GM19035 (cell line): ENCODE data around the gene SLC15A3.
"Not testable (repeated sequence)": the region's sequence is repeated elsewhere in the genome, so short reads cannot be mapped to it uniquely, and the experiment has no call there.

Experiments used
- ATAC-seq: cut with Tn5 transposase; IDR thresholded peaks from one replicate; pipeline ENCODE4 v1.9.1; 2021; ENCODE audit not compliant: unreplicated experiment

SLC15A3 gene

GRCh38 chr11:60915248-60915914 is 36.6 kb downstream of the SLC15A3 start:
- peak; percentile 40 for ATAC-seq

- ATAC-seq: peak; percentile 4
Observed at GRCh38 chr11:60914633-60915247, 37.2 kb downstream of the SLC15A3 start.

GRCh38 chr11:60913793-60914632 is 38.0 kb downstream of the SLC15A3 start, which contains the start of gene TMEM109:
TMEM109 (plus strand) TSS chr11:60914158; CDS start chr11:60919694, 5,536 bp downstream.
- peak; percentile 50 for ATAC-seq

- no peak for ATAC-seq
Observed at GRCh38 chr11:60912851-60913528, 39.0 kb downstream of the SLC15A3 start.

GRCh38 chr11:60912223-60912850 is 39.6 kb downstream of the SLC15A3 start:
- ATAC-seq: no peak

- no peak for ATAC-seq
Observed at GRCh38 chr11:60910711-60911380, 41.1 kb downstream of the SLC15A3 start.

- ATAC-seq: peak; percentile 35
Observed at GRCh38 chr11:60910281-60910687, 41.7 kb downstream of the SLC15A3 start.

GRCh38 chr11:60909680-60910280 is 42.2 kb downstream of the SLC15A3 start:
- ATAC-seq: not testable (repeated sequence)

- no peak for ATAC-seq
Observed at GRCh38 chr11:60908803-60909202, 43.2 kb downstream of the SLC15A3 start.

- ATAC-seq: peak; percentile 80
Observed at GRCh38 chr11:60906132-60906972, 45.6 kb downstream of the SLC15A3 start, which contains the start of gene PRPF19. PRPF19 (minus strand) TSS chr11:60906585; CDS start chr11:60906382, 203 bp downstream.

GRCh38 chr11:60905551-60906113 is 46.3 kb downstream of the SLC15A3 start:
- ATAC-seq: no peak

- no peak for ATAC-seq
Observed at GRCh38 chr11:60905047-60905446, 46.9 kb downstream of the SLC15A3 start.

GRCh38 chr11:60902625-60903024 is 49.4 kb downstream of the SLC15A3 start:
- ATAC-seq: no peak

- no peak for ATAC-seq
Observed at GRCh38 chr11:60900673-60901404, 51.1 kb downstream of the SLC15A3 start.

GRCh38 chr11:60899977-60900376 is 52.0 kb downstream of the SLC15A3 start:
- ATAC-seq: no peak

GRCh38 chr11:60899046-60899936 is 52.7 kb downstream of the SLC15A3 start:
- ATAC-seq: no peak

- ATAC-seq: no peak
Observed at GRCh38 chr11:60897496-60897895, 54.5 kb downstream of the SLC15A3 start.
